Measurements from ENCODE around the gene GSN.

- TF ChIP-seq YY1 (IDR thresholded peaks at IDR 0.05; ENCODE audit: low read depth) = no peak
- no peak for TF ChIP-seq CTCF (IDR thresholded peaks at IDR 0.05)
- TF ChIP-seq FOSL2 (IDR thresholded peaks at IDR 0.05; ENCODE audit: borderline replicate concordance, low read depth) = no peak
- TF ChIP-seq ZBTB33 (IDR thresholded peaks at IDR 0.05; ENCODE audit: borderline replicate concordance, low read depth) = no peak
- TF ChIP-seq MEF2A (IDR thresholded peaks at IDR 0.05; ENCODE audit: borderline replicate concordance, low read depth) = no peak
- TF ChIP-seq POLR2AphosphoS5 (IDR thresholded peaks at IDR 0.05; ENCODE audit: low read depth, low read length) = no peak
- no peak for TF ChIP-seq NFIC (IDR thresholded peaks at IDR 0.05; ENCODE audit: borderline replicate concordance)
- no peak for TF ChIP-seq CHD2 (IDR thresholded peaks at IDR 0.05; ENCODE audit: low read length, partially characterized antibody)
- no peak for TF ChIP-seq NRF1 (IDR thresholded peaks at IDR 0.05; ENCODE audit: low read depth, low read length)
- TF ChIP-seq MXI1 (IDR thresholded peaks at IDR 0.05; ENCODE audit: low read depth, low read length) = no peak
- TF ChIP-seq SIN3A (IDR thresholded peaks at IDR 0.05; ENCODE audit: borderline replicate concordance, low read depth, low read length) = no peak
- no peak for TF ChIP-seq FOXJ3 (CRISPR knock-in tag; IDR thresholded peaks at IDR 0.05)
- TF ChIP-seq EZH2phosphoT487 (IDR thresholded peaks at IDR 0.05; ENCODE audit: borderline replicate concordance, low read depth) = no peak
- no peak for TF ChIP-seq RFX5 (IDR thresholded peaks at IDR 0.05; ENCODE audit: low read length)
Measured at GRCh38 chr9:121312169-121312568, 44.2 kb downstream of the GSN start.
